ENCODE data around the gene USP17L10.
"Not testable (repeated sequence)": the region's sequence is repeated elsewhere in the genome, so short reads cannot be mapped to it uniquely, and the experiment has no call there.

The USP17L10 gene, protein sequence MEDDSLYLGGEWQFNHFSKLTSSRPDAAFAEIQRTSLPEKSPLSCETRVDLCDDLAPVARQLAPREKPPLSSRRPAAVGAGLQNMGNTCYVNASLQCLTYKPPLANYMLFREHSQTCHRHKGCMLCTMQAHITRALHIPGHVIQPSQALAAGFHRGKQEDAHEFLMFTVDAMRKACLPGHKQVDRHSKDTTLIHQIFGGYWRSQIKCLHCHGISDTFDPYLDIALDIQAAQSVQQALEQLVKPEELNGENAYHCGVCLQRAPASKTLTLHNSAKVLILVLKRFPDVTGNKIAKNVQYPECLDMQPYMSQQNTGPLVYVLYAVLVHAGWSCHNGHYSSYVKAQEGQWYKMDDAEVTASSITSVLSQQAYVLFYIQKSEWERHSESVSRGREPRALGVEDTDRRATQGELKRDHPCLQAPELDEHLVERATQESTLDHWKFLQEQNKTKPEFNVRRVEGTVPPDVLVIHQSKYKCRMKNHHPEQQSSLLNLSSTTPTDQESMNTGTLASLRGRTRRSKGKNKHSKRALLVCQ

DNA sequence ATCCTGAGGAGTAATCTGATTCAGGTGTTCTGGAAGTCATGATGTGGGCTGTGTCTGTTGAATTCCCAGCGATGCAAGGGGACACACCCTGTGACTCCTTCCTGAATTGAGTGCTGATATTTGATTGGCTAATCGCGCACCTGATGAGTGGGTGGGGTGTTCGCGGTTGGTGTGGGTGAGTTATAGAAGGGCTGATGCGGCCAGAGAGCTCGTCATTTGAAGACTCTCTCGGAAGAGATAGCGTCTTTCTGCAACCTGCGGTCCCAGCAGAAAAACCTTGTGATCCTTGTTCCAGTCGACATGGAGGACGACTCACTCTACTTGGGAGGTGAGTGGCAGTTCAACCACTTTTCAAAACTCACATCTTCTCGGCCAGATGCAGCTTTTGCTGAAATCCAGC lies at the start of gene USP17L10:
Gene USP17L10, plus strand, starts transcription at position 301 of the 400 bp plus-strand sequence. Its CDS starts 0 bp downstream, at position 301.
- DNase-seq = not testable (repeated sequence)

DNA sequence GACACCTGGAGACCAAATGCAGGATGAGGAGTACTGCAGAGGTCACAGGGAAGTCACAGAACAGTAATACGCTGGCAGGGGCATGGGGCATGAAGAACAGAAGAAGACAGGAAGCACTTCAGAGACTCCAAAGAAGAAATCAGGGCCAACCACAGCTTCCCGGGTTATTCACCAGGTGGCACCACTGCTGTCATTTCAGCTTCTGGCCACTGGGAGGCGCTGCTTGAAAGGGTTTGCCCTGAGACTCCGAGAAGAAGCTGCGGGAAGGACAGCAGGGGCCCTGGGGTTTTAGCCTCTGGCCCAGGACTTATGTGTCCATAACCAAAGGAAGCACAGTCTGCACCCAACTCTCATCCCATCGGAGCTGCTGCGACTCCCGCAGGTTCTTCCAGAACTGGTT lies 44.5 kb upstream of the USP17L10 start:
- DNase-seq = not testable (repeated sequence)

DNA sequence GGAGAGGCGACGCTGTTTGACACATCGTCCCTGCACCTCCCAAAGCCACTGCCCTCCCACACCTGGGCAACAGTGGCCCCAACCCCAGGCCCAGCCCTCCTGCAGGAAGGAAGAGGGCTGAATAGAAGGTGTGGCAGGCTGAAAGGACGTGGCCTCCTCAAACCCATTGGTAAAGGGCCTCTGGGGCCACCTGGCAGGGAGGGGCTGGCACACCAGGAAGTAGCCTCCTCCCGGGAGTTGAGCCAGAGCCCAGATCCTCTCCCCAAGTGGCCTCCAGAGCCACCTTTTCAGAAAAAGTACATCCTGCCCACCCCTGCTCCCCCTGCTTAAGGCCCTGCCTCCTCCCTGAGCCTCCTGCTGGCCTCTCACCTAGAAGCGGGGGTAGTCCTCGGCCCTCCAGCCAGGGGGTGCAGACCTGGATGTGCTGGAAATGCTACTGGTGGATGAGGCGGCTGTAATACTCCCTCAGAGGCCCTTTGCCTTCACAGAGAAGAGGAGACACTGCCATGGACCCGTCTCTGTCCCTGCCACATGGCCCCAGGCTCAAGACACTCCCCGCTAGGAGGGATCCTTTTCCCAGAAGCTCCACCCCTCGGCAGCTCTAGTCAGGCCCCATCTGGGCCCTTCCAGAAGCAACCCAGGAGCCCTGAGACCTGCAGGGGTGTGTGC lies 40.5 kb upstream of the USP17L10 start, which contains the start of gene FAM90A26:
Gene FAM90A26, plus strand, starts transcription at position 619 of the 669 bp plus-strand sequence. CDS start 2,764 bp downstream, outside the sequence.
- not testable (repeated sequence) for DNase-seq

DNA sequence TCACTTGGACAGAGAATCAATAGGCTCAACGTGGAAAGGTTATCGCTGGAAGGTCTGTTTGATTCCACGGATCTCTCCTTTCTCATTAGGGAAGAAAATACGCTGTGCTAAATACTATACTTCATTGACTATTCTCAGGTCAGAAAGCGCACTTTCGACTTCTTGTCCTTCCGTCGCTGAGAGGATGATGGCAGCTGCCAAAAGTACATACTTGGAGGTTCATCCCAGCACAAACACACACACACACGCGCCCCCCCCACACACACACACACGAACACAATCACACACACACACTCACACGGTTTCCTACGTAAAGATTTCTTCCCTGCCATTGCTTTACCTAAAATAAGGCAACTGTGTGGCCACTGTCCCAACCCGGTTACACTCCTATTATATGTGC lies 4.2 kb downstream of the USP17L10 start:
- not testable (repeated sequence) for DNase-seq

DNA sequence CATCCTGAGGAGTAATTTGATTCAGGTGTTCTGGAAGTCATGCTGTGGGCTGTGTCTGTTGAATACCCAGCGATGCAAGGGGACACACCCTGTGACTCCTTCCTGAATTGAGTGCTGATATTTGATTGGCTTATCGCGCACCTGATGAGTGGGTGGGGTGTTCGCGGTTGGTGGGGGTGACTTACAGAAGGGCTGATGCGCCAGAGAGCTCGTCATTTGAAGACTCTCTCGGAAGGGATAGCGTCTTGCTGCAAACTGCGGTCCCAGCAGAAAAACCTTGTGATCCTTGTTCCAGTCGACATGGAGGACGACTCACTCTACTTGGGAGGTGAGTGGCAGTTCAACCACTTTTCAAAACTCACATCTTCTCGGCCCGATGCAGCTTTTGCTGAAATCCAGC lies 4.6 kb downstream of the USP17L10 start, which contains the start of gene USP17L11:
Gene USP17L11, plus strand, starts transcription at position 301 of the 400 bp plus-strand sequence. Its CDS starts 0 bp downstream, at position 301.
- DNase-seq = not testable (repeated sequence)

DNA sequence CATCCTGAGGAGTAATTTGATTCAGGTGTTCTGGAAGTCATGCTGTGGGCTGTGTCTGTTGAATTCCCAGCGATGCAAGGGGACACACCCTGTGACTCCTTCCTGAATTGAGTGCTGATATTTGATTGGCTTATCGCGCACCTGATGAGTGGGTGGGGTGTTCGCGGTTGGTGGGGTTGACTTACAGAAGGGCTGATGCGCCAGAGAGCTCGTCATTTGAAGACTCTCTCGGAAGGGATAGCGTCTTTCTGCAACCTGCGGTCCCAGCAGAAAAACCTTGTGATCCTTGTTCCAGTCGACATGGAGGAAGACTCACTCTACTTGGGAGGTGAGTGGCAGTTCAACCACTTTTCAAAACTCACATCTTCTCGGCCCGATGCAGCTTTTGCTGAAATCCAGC lies 9.4 kb downstream of the USP17L10 start, which contains the start of gene USP17L12:
Gene USP17L12, plus strand, starts transcription at position 301 of the 400 bp plus-strand sequence. Its CDS starts 0 bp downstream, at position 301.
- DNase-seq = not testable (repeated sequence)

DNA sequence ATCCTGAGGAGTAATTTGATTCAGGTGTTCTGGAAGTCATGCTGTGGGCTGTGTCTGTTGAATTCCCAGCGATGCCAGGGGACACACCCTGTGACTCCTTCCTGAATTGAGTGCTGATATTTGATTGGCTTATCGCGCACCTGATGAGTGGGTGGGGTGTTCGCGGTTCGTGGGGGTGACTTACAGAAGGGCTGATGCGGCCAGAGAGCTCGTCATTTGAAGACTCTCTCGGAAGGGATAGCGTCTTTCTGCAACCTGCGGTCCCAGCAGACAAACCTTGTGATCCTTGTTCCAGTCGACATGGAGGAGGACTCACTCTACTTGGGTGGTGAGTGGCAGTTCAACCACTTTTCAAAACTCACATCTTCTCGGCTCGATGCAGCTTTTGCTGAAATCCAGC lies 14.1 kb downstream of the USP17L10 start, which contains the start of gene USP17L13:
Gene USP17L13, plus strand, starts transcription at position 301 of the 400 bp plus-strand sequence. Its CDS starts 0 bp downstream, at position 301.
- DNase-seq = not testable (repeated sequence)

DNA sequence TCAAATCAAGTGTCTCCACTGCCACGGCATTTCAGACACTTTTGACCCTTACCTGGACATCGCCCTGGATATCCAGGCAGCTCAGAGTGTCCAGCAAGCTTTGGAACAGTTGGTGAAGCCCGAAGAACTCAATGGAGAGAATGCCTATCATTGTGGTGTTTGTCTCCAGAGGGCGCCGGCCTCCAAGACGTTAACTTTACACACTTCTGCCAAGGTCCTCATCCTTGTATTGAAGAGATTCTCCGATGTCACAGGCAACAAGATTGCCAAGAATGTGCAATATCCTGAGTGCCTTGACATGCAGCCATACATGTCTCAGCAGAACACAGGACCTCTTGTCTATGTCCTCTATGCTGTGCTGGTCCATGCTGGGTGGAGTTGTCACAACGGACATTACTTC lies 19.8 kb downstream of the USP17L10 start:
- DNase-seq = not testable (repeated sequence)

DNA sequence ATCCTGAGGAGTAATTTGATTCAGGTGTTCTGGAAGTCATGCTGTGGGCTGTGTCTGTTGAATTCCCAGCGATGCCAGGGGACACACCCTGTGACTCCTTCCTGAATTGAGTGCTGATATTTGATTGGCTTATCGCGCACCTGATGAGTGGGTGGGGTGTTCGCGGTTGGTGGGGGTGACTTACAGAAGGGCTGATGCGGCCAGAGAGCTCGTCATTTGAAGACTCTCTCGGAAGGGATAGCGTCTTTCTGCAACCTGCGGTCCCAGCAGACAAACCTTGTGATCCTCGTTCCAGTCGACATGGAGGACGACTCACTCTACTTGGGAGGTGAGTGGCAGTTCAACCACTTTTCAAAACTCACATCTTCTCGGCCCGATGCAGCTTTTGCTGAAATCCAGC lies 23.6 kb downstream of the USP17L10 start, which contains the start of gene USP17L15:
Gene USP17L15, plus strand, starts transcription at position 301 of the 400 bp plus-strand sequence. Its CDS starts 0 bp downstream, at position 301.
- not testable (repeated sequence) for DNase-seq

DNA sequence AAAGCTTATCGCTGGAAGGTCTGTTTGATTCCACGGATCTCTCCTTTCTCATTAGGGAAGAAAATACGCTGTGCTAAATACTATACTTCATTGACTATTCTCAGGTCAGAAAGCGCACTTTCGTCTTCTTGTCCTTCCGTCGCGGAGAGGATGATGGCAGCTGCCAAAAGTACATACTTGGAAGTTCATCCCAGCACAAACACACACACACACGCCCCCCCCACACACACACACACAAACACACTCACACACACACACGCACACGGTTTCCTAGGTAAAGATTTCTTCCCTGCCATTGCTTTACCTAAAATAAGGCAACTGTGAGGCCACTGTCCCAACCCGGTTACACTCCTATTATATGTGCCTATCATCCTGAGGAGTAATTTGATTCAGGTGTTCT lies 28.0 kb downstream of the USP17L10 start:
- DNase-seq = not testable (repeated sequence)

DNA sequence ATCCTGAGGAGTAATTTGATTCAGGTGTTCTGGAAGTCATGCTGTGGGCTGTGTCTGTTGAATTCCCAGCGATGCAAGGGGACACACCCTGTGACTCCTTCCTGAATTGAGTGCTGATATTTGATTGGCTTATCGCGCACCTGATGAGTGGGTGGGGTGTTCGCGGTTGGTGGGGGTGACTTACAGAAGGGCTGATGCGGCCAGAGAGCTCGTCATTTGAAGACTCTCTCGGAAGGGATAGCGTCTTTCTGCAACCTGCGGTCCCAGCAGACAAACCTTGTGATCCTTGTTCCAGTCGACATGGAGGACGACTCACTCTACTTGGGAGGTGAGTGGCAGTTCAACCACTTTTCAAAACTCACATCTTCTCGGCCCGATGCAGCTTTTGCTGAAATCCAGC lies 33.1 kb downstream of the USP17L10 start, which contains the start of gene USP17L17:
Gene USP17L17, plus strand, starts transcription at position 301 of the 400 bp plus-strand sequence. Its CDS starts 0 bp downstream, at position 301.
- DNase-seq = not testable (repeated sequence)

DNA sequence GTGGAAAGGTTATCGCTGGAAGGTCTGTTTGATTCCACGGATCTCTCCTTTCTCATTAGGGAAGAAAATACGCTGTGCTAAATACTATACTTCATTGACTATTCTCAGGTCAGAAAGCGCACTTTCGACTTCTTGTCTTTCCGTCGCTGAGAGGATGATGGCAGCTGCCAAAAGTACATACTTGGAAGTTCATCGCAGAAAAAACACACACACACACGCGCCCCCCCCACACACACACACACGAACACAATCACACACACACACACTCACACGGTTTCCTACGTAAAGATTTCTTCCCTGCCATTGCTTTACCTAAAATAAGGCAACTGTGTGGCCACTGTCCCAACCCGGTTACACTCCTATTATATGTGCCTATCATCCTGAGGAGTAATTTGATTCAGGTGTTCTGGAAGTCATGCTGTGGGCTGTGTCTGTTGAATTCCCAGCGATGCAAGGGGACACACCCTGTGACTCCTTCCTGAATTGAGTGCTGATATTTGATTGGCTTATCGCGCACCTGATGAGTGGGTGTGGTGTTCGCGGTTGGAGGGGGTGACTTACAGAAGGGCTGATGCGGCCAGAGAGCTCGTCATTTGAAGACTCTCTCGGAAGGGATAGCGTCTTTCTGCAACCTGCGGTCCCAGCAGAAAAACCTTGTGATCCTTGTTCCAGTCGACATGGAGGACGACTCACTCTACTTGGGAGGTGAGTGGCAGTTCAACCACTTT lies 37.7 kb downstream of the USP17L10 start, which contains the start of gene USP17L18:
Gene USP17L18, plus strand, starts transcription at position 678 of the 728 bp plus-strand sequence. Its CDS starts 0 bp downstream, at position 678.
- DNase-seq = not testable (repeated sequence)

DNA sequence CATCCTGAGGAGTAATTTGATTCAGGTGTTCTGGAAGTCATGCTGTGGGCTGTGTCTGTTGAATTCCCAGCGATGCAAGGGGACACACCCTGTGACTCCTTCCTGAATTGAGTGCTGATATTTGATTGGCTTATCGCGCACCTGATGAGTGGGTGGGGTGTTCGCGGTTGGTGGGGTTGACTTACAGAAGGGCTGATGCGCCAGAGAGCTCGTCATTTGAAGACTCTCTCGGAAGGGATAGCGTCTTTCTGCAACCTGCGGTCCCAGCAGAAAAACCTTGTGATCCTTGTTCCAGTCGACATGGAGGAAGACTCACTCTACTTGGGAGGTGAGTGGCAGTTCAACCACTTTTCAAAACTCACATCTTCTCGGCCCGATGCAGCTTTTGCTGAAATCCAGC lies 42.6 kb downstream of the USP17L10 start, which contains the start of gene USP17L19:
Gene USP17L19, plus strand, starts transcription at position 301 of the 400 bp plus-strand sequence. Its CDS starts 0 bp downstream, at position 301.
- DNase-seq = not testable (repeated sequence)

DNA sequence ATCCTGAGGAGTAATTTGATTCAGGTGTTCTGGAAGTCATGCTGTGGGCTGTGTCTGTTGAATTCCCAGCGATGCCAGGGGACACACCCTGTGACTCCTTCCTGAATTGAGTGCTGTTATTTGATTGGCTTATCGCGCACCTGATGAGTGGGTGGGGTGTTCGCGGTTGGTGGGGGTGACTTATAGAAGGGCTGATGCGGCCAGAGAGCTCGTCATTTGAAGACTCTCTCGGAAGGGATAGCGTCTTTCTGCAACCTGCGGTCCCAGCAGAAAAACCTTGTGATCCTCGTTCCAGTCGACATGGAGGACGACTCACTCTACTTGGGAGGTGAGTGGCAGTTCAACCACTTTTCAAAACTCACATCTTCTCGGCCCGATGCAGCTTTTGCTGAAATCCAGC lies 47.4 kb downstream of the USP17L10 start, which contains the start of gene USP17L20:
Gene USP17L20, plus strand, starts transcription at position 301 of the 400 bp plus-strand sequence. Its CDS starts 0 bp downstream, at position 301.
- not testable (repeated sequence) for DNase-seq

Data from stimulated activated naive CD4-positive, alpha-beta T cell treated with Interleukin-2 at 50 U/mL for 16 hours (primary cell).